H1 (cell line): ENCODE measurements around the gene CIAO2A.

ENCODE experiments used
- GABPA ChIP-seq: IDR thresholded peaks from 2 replicates; pipeline ENCODE4 v1.6.1; 2011; ENCODE audit warnings: mild to moderate bottlenecking, low read length, moderate library complexity, borderline replicate concordance; ENCODE audit not compliant: insufficient read depth
- MAFK ChIP-seq: IDR thresholded peaks from 2 replicates; pipeline ENCODE4 v1.6.1; 2012; ENCODE audit warnings: low read depth, mild to moderate bottlenecking, improper control_type of control experiment, low read length
- POLR2A ChIP-seq, 2 experiments: IDR thresholded peaks; 1 replicate in 1 of 2; 2 replicates in 1 of 2; pipeline ENCODE4 v1.6.1; 2011; ENCODE audit warnings: low read depth in 2 of 2, low read length in 2 of 2, mild to moderate bottlenecking in 2 of 2; ENCODE audit errors: control extremely low read depth in 1 of 2
- POLR2AphosphoS5 ChIP-seq: IDR thresholded peaks from 2 replicates; pipeline ENCODE4 v1.6.1; 2011; ENCODE audit warnings: low read depth, low read length
- RAD21 ChIP-seq, 2 experiments: IDR thresholded peaks in 1 of 2; conservative IDR thresholded peaks in 1 of 2; 2 replicates each; pipeline ENCODE4 v1.6.1; 2011; ENCODE audit warnings: low read depth in 2 of 2, low read length in 2 of 2, improper control_type of control experiment in 1 of 2, inconsistent platforms in 1 of 2, mild to moderate bottlenecking in 1 of 2, moderate library complexity in 1 of 2
- USF2 ChIP-seq: IDR thresholded peaks from 2 replicates; pipeline ENCODE4 v1.6.1; 2011; ENCODE audit warnings: low read length, improper control_type of control experiment

DNA sequence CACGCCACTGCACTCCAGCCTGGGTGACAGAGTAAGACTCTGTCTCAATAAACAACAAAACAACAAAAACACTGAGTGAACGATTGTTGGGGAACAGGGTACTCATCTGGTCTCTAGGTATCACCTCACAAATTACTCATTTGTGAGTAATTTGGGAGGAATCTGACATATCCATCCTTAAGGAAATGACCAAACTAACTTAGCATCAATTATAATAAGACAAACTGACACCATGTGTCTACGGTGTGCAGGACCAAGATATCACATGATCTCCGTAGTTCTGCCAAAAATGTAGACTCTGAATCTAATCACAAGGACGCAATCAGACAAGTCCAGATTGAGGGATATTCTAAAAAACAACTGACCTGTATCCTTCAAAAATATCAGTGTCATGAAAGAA is 35.4 kb downstream of the CIAO2A start:
- TF ChIP-seq RAD21 (IDR thresholded peaks at IDR 0.05 in 1 of 2, conservative IDR thresholded peaks at IDR 0.05 in 1 of 2; ENCODE audit: low read depth in 2 of 2, low read length in 2 of 2) (no peak), USF2 (no peak), GABPA (no peak), POLR2AphosphoS5 (no peak), MAFK (no peak), POLR2A (IDR thresholded peaks at IDR 0.05; ENCODE audit: control extremely low read depth in 1 of 2, low read depth in 2 of 2, low read length in 2 of 2) (no peak)
